ENCODE results near the gene NRP1.

- TF ChIP-seq CHD2 (IDR thresholded peaks at IDR 0.05; ENCODE audit: low read length): no peak
- no peak for TF ChIP-seq POLR2AphosphoS5 (IDR thresholded peaks at IDR 0.05; ENCODE audit: low read depth, low read length)
- no peak for TF ChIP-seq JUN (IDR thresholded peaks at IDR 0.05; ENCODE audit: low read depth, low read length)
- no peak for TF ChIP-seq KDM1A (IDR thresholded peaks at IDR 0.05; ENCODE audit: borderline replicate concordance, low read length)
- TF ChIP-seq POLR2A (IDR thresholded peaks at IDR 0.05; ENCODE audit: control extremely low read depth in 1 of 2, low read depth in 2 of 2, low read length in 2 of 2): no peak
- TF ChIP-seq CTBP2 (IDR thresholded peaks at IDR 0.05; ENCODE audit: borderline replicate concordance, insufficient read depth, insufficient read length, low read length): no peak
- no peak for TF ChIP-seq MAX (IDR thresholded peaks at IDR 0.05)
- TF ChIP-seq ZNF274 (IDR thresholded peaks at IDR 0.05; ENCODE audit: borderline replicate concordance, extremely low read depth, low read length): no peak
Observed at GRCh38 chr10:33237736-33238624, 96.5 kb downstream of the NRP1 start.
